Glutamatergic neuron (in vitro differentiated cells): ENCODE data around the gene TMEM59L. TPM values are rescaled to one million over a fixed set of nuclear protein-coding genes. Genes with fewer than 3 reads are reported as not detected.
"Not testable (repeated sequence)": the region's sequence is repeated elsewhere in the genome, so short reads cannot be mapped to it uniquely, and the experiment has no call there.

Source experiments
- DNase-seq: peaks from one replicate; pipeline ENCODE4 v3.0.0; 2022
- H3K27ac Mint-ChIP-seq: one replicate; pipeline ENCODE4 v1.8.0; 2020; ENCODE audit warnings: mild to moderate bottlenecking, mixed read lengths, inconsistent platforms; ENCODE audit not compliant: unreplicated experiment
- H3K27me3 Mint-ChIP-seq: one replicate; pipeline ENCODE4 v1.8.0; 2020; ENCODE audit warnings: mild to moderate bottlenecking, moderate library complexity, mixed read lengths, inconsistent platforms; ENCODE audit not compliant: unreplicated experiment
- H3K36me3 Mint-ChIP-seq: one replicate; pipeline ENCODE4 v1.8.0; 2020; ENCODE audit warnings: mild to moderate bottlenecking, mixed read lengths, inconsistent platforms; ENCODE audit not compliant: unreplicated experiment
- H3K4me1 Mint-ChIP-seq: one replicate; pipeline ENCODE4 v1.8.0; 2020; ENCODE audit warnings: mild to moderate bottlenecking, low read depth, mixed read lengths, inconsistent platforms; ENCODE audit not compliant: unreplicated experiment
- H3K4me3 Mint-ChIP-seq: one replicate; pipeline ENCODE4 v1.8.0; 2020; ENCODE audit warnings: mild to moderate bottlenecking, mixed read lengths, inconsistent platforms; ENCODE audit not compliant: unreplicated experiment
- H3K9me3 Mint-ChIP-seq: one replicate; pipeline ENCODE4 v1.8.0; 2020; ENCODE audit warnings: mild to moderate bottlenecking, moderate library complexity, mixed read lengths, inconsistent platforms; ENCODE audit not compliant: unreplicated experiment
- CTCF ChIP-seq: fragments of 200-600 bp; sonication (generic); IDR thresholded peaks from one replicate; pipeline ENCODE4 v1.5.0; 2021; ENCODE audit not compliant: partially characterized antibody, unreplicated experiment
- total RNA-seq: library from RNA; stranded (reverse); fragmentation: NEBNext Ultra II Directional; extraction: Animal tissue kit (Norgen Biotek cat#: 25700); gene quantifications from one replicate; pipeline ENCODE4 v1.2.1, GENCODE V29; 2021; ENCODE audit not compliant: unreplicated experiment

Gene TMEM59L
- total RNA-seq, 1 donor from 2014 or later, result 92.3 TPM

- H3K4me1 Mint-ChIP-seq, result peaks cover 10% of the 10 kb centered on the region
- peak; percentile 97 for DNase-seq
- peaks cover 22% of the 10 kb centered on the region for H3K9me3 Mint-ChIP-seq
- peak overlapping the region; percentile 93 for H3K27ac Mint-ChIP-seq
- peak overlapping the region; percentile 96 for H3K4me3 Mint-ChIP-seq
- H3K27me3 Mint-ChIP-seq, result peaks cover 12% of the 10 kb centered on the region
- peak; percentile 81 for TF ChIP-seq CTCF
- no peaks in the 10 kb centered on the region for H3K36me3 Mint-ChIP-seq
Observed at GRCh38 chr19:18590273-18591272, 22.1 kb upstream of the TMEM59L start.

- no peaks in the 10 kb centered on the region for H3K36me3 Mint-ChIP-seq
Observed at GRCh38 chr19:18591735-18592385, 20.8 kb upstream of the TMEM59L start.

GRCh38 chr19:18592732-18593131 is 19.9 kb upstream of the TMEM59L start:
- H3K4me1 Mint-ChIP-seq, H3K27ac Mint-ChIP-seq, DNase-seq, H3K36me3 Mint-ChIP-seq, H3K4me3 Mint-ChIP-seq: not testable (repeated sequence)
- Mint-ChIP-seq H3K9me3 (peaks cover 27% of the 10 kb centered on the region), H3K27me3 (peaks cover 17% of the 10 kb centered on the region)

More at GRCh38 chr19:18591735-18592385, 20.8 kb upstream of the TMEM59L start:
- Mint-ChIP-seq H3K4me3 (no peak overlapping the region), H3K9me3 (peaks cover 29% of the 10 kb centered on the region), H3K4me1 (peaks cover 10% of the 10 kb centered on the region), H3K27ac (no peak overlapping the region), H3K27me3 (peaks cover 17% of the 10 kb centered on the region)
- DNase-seq, result no peak
- no peak for TF ChIP-seq CTCF

- H3K4me1 Mint-ChIP-seq, result peaks cover 5% of the 10 kb centered on the region
- H3K36me3 Mint-ChIP-seq, result no peaks in the 10 kb centered on the region
- peaks cover 25% of the 10 kb centered on the region for H3K9me3 Mint-ChIP-seq
- no peak overlapping the region for H3K27ac Mint-ChIP-seq
- DNase-seq, result no peak
- peak overlapping the region; percentile 81 for H3K4me3 Mint-ChIP-seq
- no peak for TF ChIP-seq CTCF
- peaks cover 15% of the 10 kb centered on the region for H3K27me3 Mint-ChIP-seq
Observed at GRCh38 chr19:18593367-18594095, 19.1 kb upstream of the TMEM59L start.

- Mint-ChIP-seq H3K27me3 (peaks cover 15% of the 10 kb centered on the region), H3K4me1 (peaks cover 5% of the 10 kb centered on the region), H3K9me3 (peaks cover 25% of the 10 kb centered on the region), H3K27ac (peak overlapping the region; percentile 90), H3K36me3 (no peaks in the 10 kb centered on the region), H3K4me3 (peak overlapping the region; percentile 91)
- TF ChIP-seq CTCF, result peak; percentile 93
- DNase-seq, result peak; percentile 87
Observed at GRCh38 chr19:18594096-18594823, 18.4 kb upstream of the TMEM59L start.
